GM03348 (cell line): ENCODE measurements around the gene FAAP20.

Experiments used
- DNase-seq: peaks from one replicate; pipeline ENCODE4 v3.0.0; 2012; ENCODE audit warnings: low spot score

Gene FAAP20

DNA sequence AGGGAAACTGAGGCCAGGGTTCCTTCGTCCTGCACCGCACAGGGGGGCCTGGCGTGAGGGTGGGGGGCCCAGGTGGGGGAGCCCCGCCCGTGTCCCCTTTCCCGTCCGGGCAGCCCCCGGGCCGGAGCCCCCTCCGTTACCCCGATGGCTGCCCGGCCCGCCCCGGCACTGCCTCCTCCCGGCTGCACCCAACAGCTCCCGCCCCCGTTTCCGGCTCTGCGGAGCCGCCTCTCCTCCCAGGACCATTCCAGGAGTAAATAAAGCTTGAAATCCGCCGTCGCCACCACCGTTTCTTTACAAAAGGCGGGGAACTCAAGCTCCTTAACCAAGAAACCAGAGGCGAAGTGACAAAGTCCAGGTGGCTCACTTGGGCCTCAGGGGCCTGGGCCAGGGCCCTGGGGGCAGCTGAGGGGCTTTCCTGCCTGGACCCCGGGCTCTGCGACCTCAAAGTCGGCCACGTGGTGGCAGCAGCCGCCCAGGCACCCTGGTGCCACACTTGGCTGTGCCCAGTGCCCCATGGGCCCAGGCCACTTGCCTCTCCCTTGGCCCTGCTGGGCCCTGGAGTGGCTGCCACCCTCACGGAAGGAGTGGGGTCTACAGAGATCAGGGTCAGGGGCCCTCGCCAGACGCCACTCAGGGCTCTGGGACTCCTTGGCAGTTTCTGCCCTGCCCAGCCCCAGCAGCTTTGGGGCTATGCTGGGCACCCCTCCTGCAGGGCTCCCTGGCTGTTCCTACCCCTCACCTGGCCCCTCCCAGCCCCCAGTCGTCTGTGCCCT lies 514 bp upstream of the FAAP20 start:
- peak; percentile 93 for DNase-seq

DNA sequence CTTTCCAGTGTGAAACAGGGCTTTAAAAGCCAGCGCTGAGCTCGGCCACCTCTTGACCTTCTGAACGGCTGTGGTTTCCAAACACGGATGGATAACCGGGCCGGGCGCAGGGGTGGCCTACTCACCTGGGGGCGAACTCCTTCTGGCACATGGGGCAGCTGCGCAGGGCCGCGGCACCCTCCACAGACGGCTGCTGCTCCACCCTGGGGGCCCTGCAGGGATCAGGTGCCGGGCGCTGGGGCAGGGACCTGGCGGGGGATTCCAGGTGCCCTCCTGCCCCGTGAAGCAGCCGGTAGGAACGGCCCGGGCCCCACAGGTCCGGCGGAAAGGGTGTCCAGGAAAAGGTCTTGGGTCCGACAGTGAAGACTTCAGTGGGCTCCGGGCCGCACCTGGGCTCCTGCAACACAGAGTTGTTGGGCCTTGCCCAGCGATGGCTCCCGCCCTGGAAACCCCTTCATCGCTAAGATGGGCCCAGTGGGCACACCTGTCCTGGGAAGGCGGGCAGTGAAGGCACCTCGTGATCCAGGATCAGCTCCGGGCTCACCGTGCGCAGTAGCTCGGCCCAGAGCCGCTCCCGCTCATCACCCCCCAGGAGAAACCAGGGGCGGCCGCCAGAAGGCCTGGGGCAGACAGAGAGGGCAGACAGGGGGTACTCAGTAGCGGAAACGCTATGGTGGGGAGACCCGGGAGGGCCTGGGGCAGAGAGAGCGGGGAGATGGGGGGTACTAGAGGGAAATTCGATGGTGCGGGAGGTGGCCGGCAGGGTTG lies 874 bp downstream of the FAAP20 start:
- DNase-seq: no peak

DNA sequence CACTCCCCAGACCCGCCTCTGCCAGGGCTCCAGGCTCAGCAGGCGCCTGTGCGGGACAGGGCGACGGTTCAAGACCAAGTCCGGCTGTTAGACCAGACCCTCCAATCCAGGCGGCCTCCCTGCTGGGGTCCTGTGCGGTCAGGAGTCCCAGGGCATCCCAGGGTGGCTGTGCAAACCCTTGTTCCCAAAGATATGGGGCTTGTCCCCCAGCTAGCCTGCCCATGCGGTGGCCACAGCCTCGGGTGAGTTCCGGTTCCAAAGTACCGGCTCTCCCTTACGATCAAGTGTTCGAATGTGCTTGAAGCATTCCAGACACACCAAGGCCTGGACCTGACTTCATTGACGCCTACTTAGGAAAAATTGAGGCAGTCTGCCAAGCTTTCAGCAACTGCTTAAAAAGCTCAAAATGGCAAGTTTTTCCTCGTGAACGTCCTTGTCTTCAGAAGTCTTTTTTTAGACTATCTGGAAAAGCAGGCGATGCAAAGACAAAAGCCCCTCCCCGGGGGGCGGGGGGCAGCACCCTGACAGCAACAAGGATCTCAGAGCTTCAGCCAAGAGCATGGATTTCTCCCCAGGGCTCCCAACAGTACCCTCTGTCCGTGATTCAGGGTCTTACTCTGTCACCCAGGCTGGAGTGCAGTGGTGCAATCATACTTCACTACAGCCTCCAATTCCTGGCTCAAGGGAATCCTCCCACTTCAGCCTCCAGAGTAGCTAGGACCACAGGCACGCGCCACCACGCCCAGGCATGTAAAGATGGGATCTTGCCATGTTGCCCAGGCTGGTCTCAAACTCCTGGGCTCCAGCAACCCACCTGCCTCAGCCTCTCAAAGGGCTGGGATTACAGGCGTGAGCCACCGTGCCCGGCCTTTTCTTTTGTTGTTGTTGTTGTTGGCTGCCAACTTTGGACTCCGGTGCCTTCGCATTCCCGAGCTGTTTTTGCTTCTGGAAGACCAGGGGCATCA lies 2.3 kb downstream of the FAAP20 start:
- peak; percentile 71 for DNase-seq

DNA sequence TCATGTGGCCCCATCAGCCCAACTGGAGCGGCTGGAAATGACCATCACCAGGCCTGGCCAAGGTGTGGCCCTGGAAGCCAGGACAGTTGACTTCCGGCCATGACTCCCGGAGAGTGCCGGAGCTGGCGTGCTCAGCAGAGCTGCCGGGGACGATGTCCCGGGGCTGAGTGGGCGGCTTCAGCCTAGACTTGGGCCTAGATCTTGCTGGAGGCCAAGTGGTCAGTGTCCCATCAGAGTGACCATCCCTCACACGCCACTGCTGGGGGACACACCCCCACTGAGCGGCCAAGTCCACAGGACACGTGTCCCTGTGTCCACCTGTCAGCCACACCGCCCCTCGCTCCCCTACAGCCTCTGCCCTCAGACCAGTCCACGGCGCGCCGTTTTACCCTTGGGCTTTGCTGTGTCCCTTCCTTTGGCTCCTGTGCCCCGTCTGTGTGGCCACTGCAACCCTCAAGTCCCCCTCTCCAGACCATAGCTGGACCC lies 4.0 kb downstream of the FAAP20 start:
- DNase-seq: no peak

DNA sequence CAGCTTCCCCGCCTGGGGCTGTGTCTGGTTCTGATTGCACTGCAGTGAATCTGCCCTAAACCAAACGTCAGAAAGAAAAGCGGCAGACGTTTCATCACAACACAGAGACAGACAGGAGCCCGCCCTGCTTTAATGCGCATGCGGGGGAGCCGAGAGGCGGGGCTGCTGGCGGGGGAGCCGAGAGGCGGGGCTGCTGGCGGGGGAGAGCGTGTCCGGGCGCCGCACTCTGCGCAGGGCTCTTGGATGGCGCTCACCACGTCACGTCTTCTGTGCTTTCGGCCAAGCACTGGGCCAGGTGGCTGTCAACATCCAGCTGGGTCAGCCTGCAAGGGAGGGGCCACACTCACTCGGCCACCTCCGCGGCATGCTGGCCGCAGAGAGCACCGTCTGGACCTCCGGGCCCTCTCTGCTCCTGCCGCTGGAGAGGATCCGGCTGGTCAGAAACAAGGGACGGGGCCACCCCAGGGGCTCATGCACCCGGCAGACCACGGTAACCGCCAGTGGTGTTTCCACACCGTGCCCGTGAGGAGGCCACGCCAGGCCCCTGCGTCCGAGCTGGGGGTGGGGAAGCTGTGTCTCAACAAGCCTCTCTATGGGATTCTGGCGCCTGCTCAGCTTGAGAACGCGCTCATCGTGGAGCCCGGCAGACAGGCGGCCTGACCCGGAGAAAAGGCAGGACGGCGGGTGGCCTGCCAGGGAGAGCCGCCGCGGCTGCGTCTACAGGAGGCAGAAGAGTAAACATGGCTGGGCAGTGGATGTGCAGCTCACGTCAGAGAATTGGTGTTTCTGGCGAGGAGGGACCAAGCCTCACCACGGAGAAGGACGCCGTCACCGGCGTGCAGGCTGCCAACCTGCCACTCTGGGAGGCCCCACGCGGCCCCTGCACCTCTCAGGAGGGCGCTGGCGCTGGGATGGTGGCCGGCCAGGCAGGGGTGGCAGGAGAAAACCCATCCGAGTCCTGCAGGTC lies 4.8 kb downstream of the FAAP20 start:
- DNase-seq: peak; percentile 97

DNA sequence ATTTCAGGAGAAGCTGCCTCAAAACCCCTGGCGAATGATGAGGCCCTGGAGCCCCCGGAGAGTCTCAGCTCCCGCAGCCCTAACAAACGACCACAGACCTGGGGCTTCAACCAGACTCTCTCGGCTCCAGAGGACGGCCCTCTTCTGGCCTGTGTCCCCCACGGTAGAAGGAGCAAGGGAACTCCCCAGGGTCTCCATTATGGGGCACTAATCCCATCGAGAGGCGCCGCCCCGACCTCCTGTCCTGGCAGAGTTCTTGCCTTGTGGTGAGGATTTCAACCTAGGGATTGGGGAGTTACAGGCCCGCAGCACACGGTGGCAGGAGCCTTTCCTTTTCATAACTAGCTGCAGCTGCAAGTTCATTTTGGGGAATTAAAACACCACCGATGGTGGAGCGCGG lies 6.2 kb downstream of the FAAP20 start:
- no peak for DNase-seq

DNA sequence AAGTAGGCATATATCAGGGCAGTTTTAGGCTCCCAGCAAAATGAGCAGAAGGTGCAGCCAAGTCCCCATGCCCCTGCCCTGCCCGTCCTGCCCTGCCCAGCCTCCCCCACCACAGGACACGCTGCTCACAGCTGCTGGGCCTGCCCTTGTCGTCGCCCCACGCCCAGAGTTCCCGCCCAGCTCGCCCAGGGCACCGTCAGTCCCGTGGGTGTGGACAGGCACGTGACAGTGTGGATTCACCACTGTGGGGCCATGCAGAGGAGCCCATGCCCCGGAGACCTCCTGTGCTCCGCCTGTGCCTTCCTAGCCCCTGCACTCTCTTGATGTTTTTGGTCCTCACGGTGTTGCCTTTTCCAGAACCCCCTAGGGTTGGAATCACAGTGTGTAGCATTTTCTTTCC lies 7.0 kb downstream of the FAAP20 start:
- no peak for DNase-seq

DNA sequence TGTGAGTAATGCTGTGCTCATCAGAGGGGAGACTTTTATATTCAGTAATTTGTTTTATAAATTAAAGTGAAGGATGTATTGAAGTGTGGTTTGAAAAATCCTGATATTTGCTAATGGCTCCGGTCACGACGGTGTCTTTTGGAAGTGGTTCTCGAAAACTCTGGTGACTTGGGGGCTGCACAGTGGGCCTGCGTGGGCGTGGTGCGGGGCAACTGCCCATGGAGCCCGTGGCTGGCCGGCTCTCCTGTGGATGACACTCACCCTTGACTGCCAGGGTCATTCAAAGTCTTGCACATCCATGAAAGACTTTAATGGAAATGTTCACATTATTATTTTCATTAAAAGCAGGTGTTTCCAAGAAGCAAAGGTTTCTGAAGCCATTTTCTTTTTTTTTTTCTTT lies 7.7 kb downstream of the FAAP20 start:
- DNase-seq: no peak

DNA sequence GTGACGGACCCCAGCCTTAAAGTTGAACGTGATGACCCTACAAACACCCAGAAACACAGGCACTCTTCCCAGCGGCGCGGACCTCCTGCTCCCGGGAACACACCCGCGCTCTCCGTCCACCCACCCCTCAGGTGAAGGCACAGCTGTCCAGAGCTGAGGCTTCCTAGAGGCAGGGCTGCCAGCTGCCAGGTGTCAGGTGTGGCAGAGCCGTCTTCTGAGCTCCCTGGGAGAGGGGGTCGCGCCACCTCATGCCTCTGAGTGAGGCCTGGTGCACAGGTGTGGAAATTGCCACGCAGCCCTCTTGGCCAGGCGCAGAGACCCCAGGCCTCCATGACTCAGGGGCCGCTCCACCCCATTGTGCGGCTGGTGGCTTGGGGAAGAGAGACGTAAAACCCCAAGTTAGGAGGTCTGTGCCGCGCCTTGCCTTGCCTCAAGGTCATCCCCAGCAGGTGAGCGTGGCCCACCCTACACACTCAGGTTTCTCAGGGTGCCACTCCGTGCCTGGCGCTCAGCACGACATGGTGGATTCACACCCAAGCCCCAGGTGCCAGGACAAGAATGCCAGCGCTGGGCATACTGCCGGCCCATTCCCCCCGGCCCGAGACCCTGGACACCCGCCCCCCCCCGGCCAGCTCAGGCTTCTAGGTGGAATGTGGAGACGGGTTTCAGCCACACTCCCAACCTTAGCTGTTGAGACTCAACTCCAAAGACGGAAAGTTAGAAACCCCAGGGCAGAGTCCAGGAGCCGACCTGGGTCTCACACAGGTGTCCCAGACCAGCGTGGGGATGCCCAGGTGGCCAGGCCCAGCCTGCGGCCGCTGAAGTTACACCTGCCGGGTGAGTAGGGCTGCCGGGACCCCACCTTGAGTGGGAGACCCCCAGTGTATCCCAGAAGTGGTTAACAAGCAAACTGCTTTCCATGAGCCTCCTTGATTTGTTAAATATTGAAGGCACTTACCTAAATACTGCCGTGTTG lies 8.4 kb downstream of the FAAP20 start:
- DNase-seq: no peak

DNA sequence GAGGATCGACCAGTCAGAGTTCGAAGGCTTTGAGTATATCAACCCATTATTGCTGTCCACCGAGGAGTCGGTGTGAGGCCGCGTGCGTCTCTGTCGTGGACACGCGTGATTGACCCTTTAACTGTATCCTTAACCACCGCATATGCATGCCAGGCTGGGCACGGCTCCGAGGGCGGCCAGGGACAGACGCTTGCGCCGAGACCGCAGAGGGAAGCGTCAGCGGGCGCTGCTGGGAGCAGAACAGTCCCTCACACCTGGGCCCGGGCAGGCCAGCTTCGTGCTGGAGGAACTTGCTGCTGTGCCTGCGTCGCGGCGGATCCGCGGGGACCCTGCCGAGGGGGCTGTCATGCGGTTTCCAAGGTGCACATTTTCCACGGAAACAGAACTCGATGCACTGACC lies 9.6 kb downstream of the FAAP20 start:
- no peak for DNase-seq

DNA sequence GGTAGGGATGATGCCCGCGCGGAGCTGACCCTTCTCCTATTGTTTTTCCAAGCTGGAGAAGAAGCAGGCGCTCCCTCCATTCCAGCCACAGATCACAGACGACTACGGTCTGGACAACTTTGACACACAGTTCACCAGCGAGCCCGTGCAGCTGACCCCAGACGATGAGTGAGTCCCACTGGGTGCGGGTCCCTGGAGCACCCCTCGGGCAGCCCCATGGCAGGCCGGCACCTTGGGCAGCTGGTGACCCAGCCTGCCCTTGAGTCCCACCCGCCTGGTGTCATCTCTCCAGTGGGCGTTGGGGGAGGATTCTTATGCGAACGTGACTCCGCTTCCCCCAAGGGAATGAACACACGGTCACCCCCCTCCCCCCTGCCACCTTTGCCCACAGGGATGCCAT lies 10.0 kb downstream of the FAAP20 start:
- DNase-seq: no peak

DNA sequence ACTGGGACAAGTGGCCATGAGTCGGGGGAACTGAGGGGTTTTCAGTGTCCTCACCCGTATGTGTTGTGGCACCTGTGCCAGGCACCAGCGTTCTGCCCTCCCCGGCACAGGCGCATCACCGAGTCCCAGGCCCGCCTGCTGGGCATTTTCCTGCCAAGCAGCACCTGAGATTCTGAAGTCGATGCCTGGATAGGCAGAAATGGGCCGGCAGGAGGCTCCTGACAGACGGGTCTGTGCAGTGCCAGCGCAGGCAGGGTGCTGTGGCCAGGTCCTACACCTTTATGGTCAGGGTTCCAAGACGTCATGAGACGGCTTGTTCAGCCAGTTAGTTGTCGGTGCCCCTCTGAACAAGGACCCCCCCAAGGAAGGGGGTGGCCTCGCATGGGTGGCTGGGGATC lies 10.6 kb downstream of the FAAP20 start:
- DNase-seq: no peak

DNA sequence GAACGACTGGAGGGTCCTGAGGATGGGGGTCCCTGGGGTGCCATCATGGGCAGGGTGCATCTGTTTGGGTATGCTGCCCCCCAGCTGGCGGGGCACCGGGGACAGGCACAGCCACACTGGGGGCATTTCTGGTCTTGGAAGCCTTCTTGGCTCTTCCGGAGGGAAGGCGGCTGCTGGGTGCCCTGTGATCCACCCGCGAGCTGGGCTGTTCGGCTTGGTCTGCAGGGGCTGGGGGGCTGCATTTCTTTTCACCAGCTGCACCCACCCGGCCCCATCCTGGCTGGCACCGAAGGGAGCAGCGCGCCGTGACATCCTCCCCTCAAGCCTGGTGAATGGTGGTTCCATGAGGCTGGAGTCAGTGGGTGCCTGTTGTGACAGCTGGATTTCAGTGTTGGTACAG lies 12.2 kb downstream of the FAAP20 start:
- DNase-seq: no peak

DNA sequence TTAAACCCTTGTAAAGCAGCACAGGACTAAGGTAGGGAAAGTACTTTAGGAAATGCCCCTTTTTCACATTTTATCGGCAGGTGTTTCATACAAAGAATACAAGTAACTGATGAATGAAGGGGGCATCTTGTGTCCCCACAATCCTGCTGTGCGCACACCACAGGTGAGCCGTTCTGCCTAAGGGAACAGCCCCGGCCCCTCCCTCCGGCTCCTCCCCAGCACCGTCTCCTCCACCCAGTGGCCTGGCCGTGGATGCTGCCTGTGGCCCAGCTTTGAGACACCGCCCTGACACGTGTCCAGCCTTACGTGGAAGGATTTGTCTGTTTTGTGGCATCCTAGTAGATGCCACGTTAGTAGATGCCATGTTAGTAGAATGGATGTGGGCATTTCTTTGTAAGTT lies 12.8 kb downstream of the FAAP20 start:
- DNase-seq: no peak

DNA sequence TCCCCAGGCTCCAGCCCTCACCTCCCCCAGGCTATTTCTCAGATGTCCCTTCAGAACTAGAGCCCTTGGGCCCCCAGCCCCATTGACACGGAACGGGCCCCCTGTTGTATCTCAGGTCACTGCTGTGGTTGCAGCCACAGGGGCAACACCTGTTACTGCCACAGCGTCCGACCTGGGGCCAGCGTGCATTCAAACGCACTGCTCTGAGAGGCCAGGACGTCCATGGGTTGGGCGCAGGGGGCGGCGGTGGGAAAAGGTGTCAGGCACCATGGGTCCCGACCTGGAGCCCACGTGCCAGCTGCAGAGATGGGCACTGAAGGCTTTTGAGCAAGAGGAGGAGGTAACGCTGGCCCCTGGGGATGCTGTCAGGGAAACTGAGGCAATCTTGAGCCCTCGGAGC lies 13.3 kb downstream of the FAAP20 start:
- DNase-seq: no peak

DNA sequence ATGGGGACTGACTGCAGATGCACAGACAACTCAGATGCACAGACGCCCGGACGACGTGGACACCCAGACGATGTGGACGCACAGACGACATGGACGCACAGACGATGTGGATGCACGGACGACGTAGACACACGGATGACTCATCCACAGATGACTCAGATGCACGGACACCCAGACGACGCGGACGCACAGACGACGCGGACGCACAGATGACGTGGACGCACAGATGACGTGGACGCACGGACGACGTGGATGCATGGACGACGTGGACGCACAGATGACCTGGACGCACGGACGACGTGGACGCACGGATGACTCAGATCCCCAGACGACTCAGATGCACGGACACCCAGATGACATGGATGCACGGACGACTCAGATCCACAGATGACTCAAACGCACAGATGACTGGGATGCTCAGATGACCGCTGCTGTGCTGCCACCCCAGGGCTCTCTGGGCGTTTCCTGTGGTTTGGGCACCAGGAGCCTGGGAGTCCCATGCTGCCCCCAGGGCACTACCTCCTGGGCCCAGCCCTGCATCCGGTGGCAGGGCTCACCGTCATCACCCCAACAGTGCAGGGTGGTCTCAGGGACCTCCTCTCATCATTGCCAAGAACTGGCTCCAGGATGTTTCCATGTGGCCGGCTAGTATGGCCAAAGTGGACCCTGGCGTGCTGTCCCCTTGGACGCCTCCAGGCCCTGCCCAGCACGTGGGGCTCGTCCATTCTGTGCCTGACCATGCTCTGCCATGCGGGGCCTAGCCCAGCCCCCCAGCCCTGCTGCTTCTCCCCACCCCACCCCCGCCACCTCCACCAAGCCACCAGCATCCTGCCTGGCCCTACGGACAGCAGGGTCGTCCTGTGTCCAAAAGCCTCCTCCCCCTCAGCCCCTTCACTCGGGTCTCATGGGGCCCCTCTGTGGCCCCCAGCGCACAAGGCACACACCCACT lies 14.0 kb downstream of the FAAP20 start:
- no peak for DNase-seq

DNA sequence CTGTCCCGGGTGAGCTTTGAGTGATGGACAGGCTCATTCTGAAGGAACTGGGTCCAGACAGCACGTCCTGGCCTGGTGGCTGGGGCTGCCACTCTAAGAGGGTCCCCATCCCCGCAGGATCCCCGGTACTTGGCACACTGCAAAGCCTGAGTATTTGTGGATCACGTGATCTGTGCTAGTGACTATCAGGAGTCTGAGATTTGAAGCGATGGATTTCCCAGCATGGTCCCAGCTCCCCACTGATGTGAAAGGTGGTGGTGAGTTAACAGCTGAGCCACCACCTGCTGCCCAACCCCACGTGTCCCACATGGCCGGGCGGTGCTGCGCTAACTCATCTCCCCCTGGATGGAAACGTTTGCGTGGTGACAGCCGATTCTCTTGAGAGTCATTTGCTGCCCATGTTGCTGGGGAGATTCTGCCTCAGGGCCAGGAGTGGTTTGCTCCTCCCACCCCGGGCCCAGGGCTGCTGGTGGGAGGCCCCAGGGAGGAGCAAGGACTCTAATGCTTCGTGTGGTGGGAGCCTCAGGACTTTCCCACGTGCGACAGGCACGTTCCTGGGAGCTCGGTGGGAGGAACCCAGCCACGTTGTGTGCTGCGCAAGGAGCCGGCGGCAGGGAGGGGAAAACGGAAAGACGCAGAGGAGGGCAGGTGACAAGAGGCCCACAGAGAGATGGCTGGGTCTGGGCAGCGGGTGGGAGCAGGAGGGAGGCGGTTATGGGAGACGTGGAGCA lies 15.1 kb downstream of the FAAP20 start:
- peak; percentile 25 for DNase-seq

DNA sequence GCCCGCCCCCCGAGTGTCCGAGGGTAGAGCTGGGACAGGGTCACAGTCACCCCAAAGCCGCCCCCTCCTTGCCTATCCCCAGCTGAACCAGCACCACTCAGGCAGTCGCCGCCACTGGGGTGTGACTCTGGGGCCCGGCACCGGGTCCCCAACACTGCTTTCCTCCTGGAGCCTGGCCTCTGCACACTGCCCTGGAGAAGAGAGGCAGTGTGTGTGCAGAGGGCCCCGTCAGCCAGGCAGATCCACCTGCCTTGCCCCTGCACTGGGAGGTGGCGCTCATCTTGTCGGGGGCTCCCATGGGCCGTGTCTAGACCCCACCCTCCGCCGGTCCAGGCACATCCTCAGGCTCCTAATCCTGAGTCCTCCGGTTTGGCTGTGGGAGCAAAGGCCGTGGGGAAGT lies 15.7 kb downstream of the FAAP20 start:
- no peak for DNase-seq
